T-cell (primary cell): ENCODE measurements around the gene HSD17B13. TPM values are rescaled to one million over a fixed set of nuclear protein-coding genes. Genes with fewer than 3 reads are reported as not detected.

Experiments
- ATAC-seq, 4 experiments: fragments of 200-7000 bp in 3 of 4; fragments of 150-1000 bp in 1 of 4; cut with Tn5 transposase; replicated peaks in 1 of 4; 1 replicate in 3 of 4; 2 replicates in 1 of 4; pipeline ENCODE4 v1.10.0; 2021; ENCODE audit warnings: moderate library complexity in 3 of 4, mild to moderate bottlenecking in 2 of 4, moderate number of reproducible peaks in 1 of 4
- CTCF ChIA-PET, 2 donors: fragments of 300-600 bp; sonication (Branson Sonifier 250); formaldehyde crosslinking; loops; one replicate each; lab custom pipeline; 2022; ENCODE audit warnings: antibody characterized with exemption in 2 of 2; lab: Charles Lee
- POLR2A ChIA-PET, 2 donors: fragments of 300-600 bp; sonication (Branson Sonifier 250); formaldehyde crosslinking; loops; one replicate each; lab custom pipeline; 2022; ENCODE audit warnings: antibody characterized with exemption in 2 of 2; lab: Charles Lee
- DNase-seq, 35 experiments: peaks; one replicate each; pipeline versions ENCODE4 v3.0.0 to v3.0.0-alpha.2; 2013 to 2023
- H3K27ac ChIP-seq: one replicate; pipeline ENCODE4 v1.5.1; 2013; ENCODE audit warnings: low read length
- H3K27me3 ChIP-seq, 2 experiments: replicated peaks in 1 of 2; 1 replicate in 1 of 2; 2 replicates in 1 of 2; pipeline versions ENCODE4 v1.6.1 to v1.7.0; 2013; ENCODE audit warnings: low read length in 1 of 2, mixed read lengths in 1 of 2; ENCODE audit not compliant: control insufficient read depth in 2 of 2, insufficient read depth in 2 of 2; ENCODE audit errors: extremely low read depth in 1 of 2
- H3K36me3 ChIP-seq, 2 donors: 1 replicate in 1 of 2; 2 replicates in 1 of 2; pipeline versions ENCODE4 v1.6.1 to v1.7.0; 2013; ENCODE audit warnings: low read length in 1 of 2; ENCODE audit not compliant: control insufficient read depth in 2 of 2, insufficient read depth in 1 of 2; ENCODE audit errors: extremely low read depth in 1 of 2
- H3K4me1 ChIP-seq, 2 experiments: 1 replicate in 1 of 2; 2 replicates in 1 of 2; pipeline versions ENCODE4 v1.6.1 to v1.7.0; 2013; ENCODE audit warnings: low read length in 2 of 2, mixed read lengths in 1 of 2; ENCODE audit not compliant: insufficient read depth in 2 of 2, control insufficient read depth in 1 of 2; ENCODE audit errors: extremely low read depth in 1 of 2
- H3K4me3 ChIP-seq, 2 donors: 1 replicate in 1 of 2; 2 replicates in 1 of 2; pipeline versions ENCODE4 v1.5.1 to v1.7.0; 2013; ENCODE audit warnings: mild to moderate bottlenecking in 2 of 2, low read length in 1 of 2, moderate library complexity in 1 of 2; ENCODE audit not compliant: control insufficient read depth in 1 of 2; ENCODE audit errors: extremely low read depth in 1 of 2
- H3K9me3 ChIP-seq: 2 replicates; pipeline ENCODE4 v1.7.0; 2013
- H3K27ac Mint-ChIP-seq, 2 donors: one replicate each; pipeline ENCODE4 v1.8.0; 2020 to 2021; ENCODE audit warnings: mild to moderate bottlenecking in 2 of 2, mixed read lengths in 2 of 2
- H3K27me3 Mint-ChIP-seq, 2 donors: one replicate each; pipeline ENCODE4 v1.8.0; 2021 to 2022; ENCODE audit warnings: mixed read lengths in 2 of 2
- H3K36me3 Mint-ChIP-seq: one replicate; pipeline ENCODE4 v1.8.0; 2021; ENCODE audit warnings: mixed read lengths
- H3K4me1 Mint-ChIP-seq, 3 donors: one replicate each; pipeline ENCODE4 v1.8.0; 2020 to 2022; ENCODE audit warnings: mixed read lengths in 3 of 3, mild to moderate bottlenecking in 1 of 3
- H3K4me3 Mint-ChIP-seq, 3 donors: one replicate each; pipeline ENCODE4 v1.8.0; 2020 to 2022; ENCODE audit warnings: mild to moderate bottlenecking in 3 of 3, mixed read lengths in 3 of 3, moderate library complexity in 3 of 3
- H3K9me3 Mint-ChIP-seq, 3 donors: one replicate each; pipeline ENCODE4 v1.8.0; 2020 to 2022; ENCODE audit warnings: mixed read lengths in 3 of 3
- WGBS: methylation state at CpG from one replicate; pipeline ENCODE4 v1.1.5; 2013; ENCODE audit warnings: missing lambda C conversion rate; ENCODE audit not compliant: insufficient coverage; 5-methylcytosine and 5-hydroxymethylcytosine counted together
- total RNA-seq, 35 experiments: library from RNA in 6 of 35; stranded (reverse) in 6 of 35; fragments of 120-200 nt in 1 of 35; gene quantifications; one replicate each; pipeline versions ENCODE4 v1.2.1 to v1.2.4 and lab custom pipeline; 2013 to 2026

Gene HSD17B13
- total RNA-seq, 5 donors from 2014 or later (not counting 1 experiment from before 2014, with no cell fraction given) = 0.23 to 0.86 (median 0.60) TPM

- H3K27me3 Mint-ChIP-seq = peaks cover 15 to 18% of the 10 kb centered on the region in 2 donors
- H3K9me3 Mint-ChIP-seq = peaks cover 0 to 6% (median 5%) of the 10 kb centered on the region in 3 donors
- Histone ChIP-seq H3K4me3 (no peak overlapping the region), H3K9me3 (no peaks in the 10 kb centered on the region), H3K27me3 (peaks cover 0 to 10% of the 10 kb centered on the region in 2 experiments), H3K27ac (no peak overlapping the region), H3K4me1 (no peaks in the 10 kb centered on the region), H3K36me3 (no peaks in the 10 kb centered on the region)
- ChIA-PET POLR2A (no interaction called here), CTCF (no interaction called here)
- no peaks in the 10 kb centered on the region for H3K4me1 Mint-ChIP-seq
- H3K4me3 Mint-ChIP-seq = no peak overlapping the region
- ATAC-seq = no peak
- WGBS = no CpG with 5 or more reads among the region's 3 CpGs
- H3K36me3 Mint-ChIP-seq = no peaks in the 10 kb centered on the region
- no peak overlapping the region for H3K27ac Mint-ChIP-seq
- DNase-seq = no peak
These were observed 44.3 kb downstream of the HSD17B13 start for GRCh38 chr4:87278335-87278794.

- no peaks in the 10 kb centered on the region for H3K9me3 Mint-ChIP-seq
- H3K4me1 Mint-ChIP-seq = no peaks in the 10 kb centered on the region
- Histone ChIP-seq H3K4me1 (no peaks in the 10 kb centered on the region), H3K36me3 (no peaks in the 10 kb centered on the region), H3K27me3 (peaks cover 0 to 12% of the 10 kb centered on the region in 2 experiments), H3K9me3 (no peaks in the 10 kb centered on the region), H3K27ac (no peak overlapping the region), H3K4me3 (no peak overlapping the region)
- no peak for DNase-seq
- H3K27me3 Mint-ChIP-seq = peaks cover 14 to 31% of the 10 kb centered on the region in 2 donors
- no peaks in the 10 kb centered on the region for H3K36me3 Mint-ChIP-seq
- no CpG with 5 or more reads among the region's 2 CpGs for WGBS
- H3K4me3 Mint-ChIP-seq = no peak overlapping the region
- CTCF ChIA-PET = no interaction called here
- POLR2A ChIA-PET = no interaction called here
- no peak overlapping the region for H3K27ac Mint-ChIP-seq
- ATAC-seq = no peak
These were observed 47.4 kb downstream of the HSD17B13 start for GRCh38 chr4:87275311-87275710.

GRCh38 chr4:87274803-87275202 lies 47.9 kb downstream of the HSD17B13 start:
- Histone ChIP-seq H3K27ac (no peak overlapping the region), H3K4me1 (no peaks in the 10 kb centered on the region), H3K36me3 (no peaks in the 10 kb centered on the region), H3K4me3 (no peak overlapping the region), H3K27me3 (peaks cover 0 to 12% of the 10 kb centered on the region in 2 experiments), H3K9me3 (no peaks in the 10 kb centered on the region)
- ChIA-PET CTCF (no interaction called here), POLR2A (no interaction called here)
- ATAC-seq (no peak), DNase-seq (no peak)
- peaks cover 16 to 31% of the 10 kb centered on the region in 2 donors for H3K27me3 Mint-ChIP-seq
- no peak overlapping the region for H3K27ac Mint-ChIP-seq
- no peaks in the 10 kb centered on the region for H3K4me1 Mint-ChIP-seq
- H3K4me3 Mint-ChIP-seq = no peak overlapping the region
- H3K9me3 Mint-ChIP-seq = no peaks in the 10 kb centered on the region
- H3K36me3 Mint-ChIP-seq = no peaks in the 10 kb centered on the region

DNA sequence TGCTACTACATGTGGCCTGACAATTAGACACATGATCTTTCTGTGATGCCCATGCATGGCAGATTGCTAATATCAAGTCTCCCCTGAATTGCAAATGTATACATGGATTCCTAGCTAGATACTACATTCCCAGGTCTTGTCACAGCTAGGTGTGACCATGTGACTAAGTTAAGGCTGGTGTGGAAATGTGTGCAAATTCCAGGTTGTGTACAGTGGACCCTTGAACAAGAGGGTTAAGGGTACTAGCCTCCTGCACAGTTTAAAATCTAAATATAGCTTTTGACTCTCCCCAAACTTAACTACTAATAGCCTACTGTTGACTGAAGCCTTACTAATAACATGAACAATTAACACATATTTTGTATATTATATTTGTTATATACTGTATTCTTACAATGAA lies 48.4 kb downstream of the HSD17B13 start:
- H3K27me3 ChIP-seq = peaks cover 0 to 14% of the 10 kb centered on the region in 2 experiments
- CTCF ChIA-PET = no interaction called here
- no peaks in the 10 kb centered on the region for H3K4me1 Mint-ChIP-seq

GRCh38 chr4:87270825-87271224 lies 51.9 kb downstream of the HSD17B13 start:
- peaks cover 0 to 10% of the 10 kb centered on the region in 2 experiments for H3K27me3 ChIP-seq
- WGBS = 70% methylated on average over 4 of the region's 7 CpGs
- ATAC-seq = no peak
- Mint-ChIP-seq H3K9me3 (no peaks in the 10 kb centered on the region), H3K27ac (no peak overlapping the region), H3K27me3 (peaks cover 7 to 28% of the 10 kb centered on the region in 2 donors), H3K4me1 (no peaks in the 10 kb centered on the region), H3K36me3 (no peaks in the 10 kb centered on the region), H3K4me3 (no peak overlapping the region)
- H3K9me3 ChIP-seq = no peaks in the 10 kb centered on the region
- no peak overlapping the region for H3K4me3 ChIP-seq
- no peak for DNase-seq
- ChIA-PET POLR2A (no interaction called here), CTCF (no interaction called here)
- H3K4me1 ChIP-seq = no peaks in the 10 kb centered on the region
- H3K36me3 ChIP-seq = no peaks in the 10 kb centered on the region
- H3K27ac ChIP-seq = no peak overlapping the region

More for the DNA sequence above, 48.4 kb downstream of the HSD17B13 start:
- Mint-ChIP-seq H3K9me3 (no peaks in the 10 kb centered on the region), H3K27me3 (peaks cover 12 to 31% of the 10 kb centered on the region in 2 donors), H3K27ac (no peak overlapping the region), H3K36me3 (no peaks in the 10 kb centered on the region), H3K4me3 (no peak overlapping the region)
- POLR2A ChIA-PET = no interaction called here
- no peak for ATAC-seq
- DNase-seq = no peak
- H3K4me1 ChIP-seq = no peaks in the 10 kb centered on the region
- H3K27ac ChIP-seq = no peak overlapping the region
- no peak overlapping the region for H3K4me3 ChIP-seq
- H3K36me3 ChIP-seq = no peaks in the 10 kb centered on the region
- no peaks in the 10 kb centered on the region for H3K9me3 ChIP-seq

- ChIA-PET POLR2A (interaction anchor here in 1 of 2 donors (0.5 kb wide), 1 partner anchor 176 kb away, joined by 3 read pairs; no protein-coding TSS in a partner anchor), CTCF (no interaction called here)
- H3K27ac ChIP-seq = no peak overlapping the region
- peaks cover 7 to 29% of the 10 kb centered on the region in 2 donors for H3K27me3 Mint-ChIP-seq
- H3K4me3 Mint-ChIP-seq = no peak overlapping the region
- H3K27ac Mint-ChIP-seq = no peak overlapping the region
- H3K9me3 ChIP-seq = no peaks in the 10 kb centered on the region
- no peak overlapping the region for H3K4me3 ChIP-seq
- no peaks in the 10 kb centered on the region for H3K36me3 ChIP-seq
- peak in 1 of 35 experiments; percentile 16 for DNase-seq
- H3K27me3 ChIP-seq = peaks cover 0 to 10% of the 10 kb centered on the region in 2 experiments
- H3K4me1 Mint-ChIP-seq = no peaks in the 10 kb centered on the region
- no CpG with 5 or more reads among the region's 3 CpGs for WGBS
- H3K9me3 Mint-ChIP-seq = no peaks in the 10 kb centered on the region
- ATAC-seq = no peak
- no peaks in the 10 kb centered on the region for H3K4me1 ChIP-seq
- no peaks in the 10 kb centered on the region for H3K36me3 Mint-ChIP-seq
These were observed 52.5 kb downstream of the HSD17B13 start for GRCh38 chr4:87270144-87270543.

DNA sequence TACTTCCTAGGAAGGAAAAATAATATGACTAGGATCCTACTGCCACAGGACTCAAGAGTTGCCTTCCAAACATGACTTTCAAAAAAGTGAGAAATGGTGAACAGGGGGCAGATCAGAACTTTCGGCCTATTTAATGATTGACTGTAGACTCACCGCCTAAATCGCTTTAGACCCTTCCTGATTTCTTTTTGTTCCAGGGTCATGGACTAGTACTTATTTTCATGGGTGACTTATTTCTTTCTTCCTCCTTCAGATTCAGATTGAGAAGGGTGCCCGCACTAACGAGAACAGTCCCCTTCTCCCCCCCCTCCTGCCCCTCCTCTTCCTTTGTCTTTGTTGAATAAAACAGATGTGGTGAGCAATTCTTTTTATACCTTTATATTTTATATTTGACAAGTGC lies 54.3 kb downstream of the HSD17B13 start:
- Mint-ChIP-seq H3K4me1 (peaks cover 0 to 3% (median 0%) of the 10 kb centered on the region in 3 donors), H3K27me3 (peaks cover 11 to 26% of the 10 kb centered on the region in 2 donors), H3K27ac (no peak overlapping the region), H3K4me3 (no peak overlapping the region), H3K9me3 (no peaks in the 10 kb centered on the region), H3K36me3 (no peaks in the 10 kb centered on the region)
- ATAC-seq (no peak), DNase-seq (no peak)
- Histone ChIP-seq H3K27me3 (peaks cover 0 to 9% of the 10 kb centered on the region in 2 experiments), H3K4me3 (no peak overlapping the region), H3K4me1 (no peaks in the 10 kb centered on the region), H3K36me3 (no peaks in the 10 kb centered on the region), H3K9me3 (no peaks in the 10 kb centered on the region), H3K27ac (no peak overlapping the region)
- ChIA-PET CTCF (no interaction called here), POLR2A (no interaction called here)
- no CpG with 5 or more reads among the region's 5 CpGs for WGBS
